ENCODE results near the gene TOMM22. TPM values are rescaled to one million over a fixed set of nuclear protein-coding genes. Genes with fewer than 3 reads are reported as not detected.

Gene TOMM22
- total and polyA plus RNA-seq, 2 donors (not counting 3 experiments of a cell fraction or from before 2014, with no cell fraction given), result 62.3 to 98.8 TPM

- Histone ChIP-seq H3K27me3 (ENCODE audit: control insufficient read depth in 2 of 2, insufficient read depth in 2 of 2, low read length in 2 of 2) (no peaks in the 10 kb centered on the region), H3K36me3 (ENCODE audit: control insufficient read depth in 2 of 2, extremely low read depth in 1 of 2, insufficient read depth in 2 of 2, low read length in 2 of 2) (no peaks in the 10 kb centered on the region), H3K9me3 (replicated peaks; ENCODE audit: control insufficient read depth, insufficient read depth, low read length) (no peaks in the 10 kb centered on the region), H3K4me2 (ENCODE audit: insufficient read depth, low read length) (peak within 1 kb of the TSS; percentile 77), H3K9me1 (replicated peaks; ENCODE audit: control insufficient read depth, extremely low read depth, insufficient read depth, low read length) (no peaks in the 10 kb centered on the region), H2AFZ (ENCODE audit: low read depth, low read length) (peak within 1 kb of the TSS; percentile 67), H3K79me2 (ENCODE audit: control insufficient read depth, insufficient read depth, low read length) (peaks cover 33% of the 10 kb centered on the region), H3K4me3 (replicated peaks in 1 of 3; ENCODE audit: insufficient read depth in 1 of 3, low read depth in 1 of 3, low read length in 3 of 3) (peak within 1 kb of the TSS; percentile 64 to 78 (median 75)), H3K9ac (replicated peaks; ENCODE audit: extremely low read depth, insufficient read depth, low read length) (peak within 1 kb of the TSS; percentile 91), H4K20me1 (replicated peaks; ENCODE audit: control insufficient read depth, extremely low read depth, insufficient read depth, low read length) (no peaks in the 10 kb centered on the region), H3K27ac (ENCODE audit: insufficient read depth, low read depth, low read length) (peak within 1 kb of the TSS; percentile 93), H3K4me1 (ENCODE audit: control insufficient read depth, extremely low read depth, insufficient read depth, low read length) (peaks cover 47% of the 10 kb centered on the region)
- TF ChIP-seq FOS (IDR thresholded peaks at IDR 0.05; ENCODE audit: borderline replicate concordance, insufficient read depth, low read length) (peak; percentile 12), CTCF (IDR thresholded peaks at IDR 0.05; ENCODE audit: extremely low read depth in 1 of 2, insufficient read depth in 1 of 2, low read depth in 1 of 2, low read length in 2 of 2) (no peak), GATA2 (IDR thresholded peaks at IDR 0.05; ENCODE audit: insufficient read depth, insufficient read length, low read depth, low read length) (no peak), POLR2A (IDR thresholded peaks at IDR 0.05; ENCODE audit: low read depth, low read length) (peak; percentile 81), MAX (IDR thresholded peaks at IDR 0.05; ENCODE audit: insufficient read depth, insufficient read length) (peak; percentile 21), MYC (IDR thresholded peaks at IDR 0.05; ENCODE audit: low read depth, low read length) (no peak), POLR2AphosphoS5 (IDR thresholded peaks at IDR 0.05; ENCODE audit: insufficient read depth, low read depth, low read length) (peak; percentile 90), EZH2 (IDR thresholded peaks at IDR 0.05; ENCODE audit: borderline replicate concordance, low read depth, low read length, severe bottlenecking) (no peak), JUN (IDR thresholded peaks at IDR 0.05; ENCODE audit: borderline replicate concordance, insufficient read depth, insufficient read length, low read depth) (peak; percentile 76)
- POLR2A ChIA-PET, result no interaction called here
- BruUV-seq (replicated peaks), result TSS peak; percentile 63
- peak; percentile 90 for DNase-seq (ENCODE audit: low read depth, low spot score)
- peak; percentile 55 for FAIRE-seq
- intact Hi-C loops (cut with micrococcal nuclease), result loop anchor here (2.0 to 10.0 kb wide), 2 partner anchors 44 to 196 kb away; partner anchors contain the start of genes CBY1, DDX17 and FAM227A
- dilution Hi-C loops (cut with MboI; ENCODE audit: extremely low pct_ligation_motif_present, low sequenced_read_pairs), result no loop called here
- CTCF ChIA-PET, result interaction anchor here (1.0 to 7.3 kb wide), 2 partner anchors 18 to 33 kb away, joined by 4 to 59 read pairs; partner anchors contain the start of gene TOMM22
Observed at GRCh38 chr22:38700789-38701628, 19.3 kb downstream of the TOMM22 start, which contains the start of gene JOSD1. JOSD1 (minus strand) TSS chr22:38700943; CDS start chr22:38699987, 956 bp downstream.

All from endothelial cell of umbilical vein (primary cell).